OCI-LY3 (cell line): ENCODE results near the gene HMOX1.

ENCODE experiments used
- CTCF ChIP-seq: fragments of 200-600, 300-600 bp; sonication (generic); IDR thresholded peaks from 2 replicates; pipeline ENCODE4 v1.5.1; 2014; ENCODE audit warnings: antibody characterized with exemption, low read length, low read depth
- EZH2phosphoT487 ChIP-seq: fragments of 200-600 bp; shearing (Covaris generic); IDR thresholded peaks from 2 replicates; pipeline ENCODE4 v1.6.1; 2018; ENCODE audit warnings: antibody characterized with exemption, mixed run types, low read depth

- TF ChIP-seq EZH2phosphoT487, result no peak
- TF ChIP-seq CTCF, result no peak
These were observed 58.4 kb downstream of the HMOX1 start for GRCh38 chr22:35439365-35439717.
